Measurements from ENCODE around the gene FBXO46.
A peak's percentile ranks its signal among the peaks of the same experiment; 100 is the strongest.

Gene FBXO46

DNA sequence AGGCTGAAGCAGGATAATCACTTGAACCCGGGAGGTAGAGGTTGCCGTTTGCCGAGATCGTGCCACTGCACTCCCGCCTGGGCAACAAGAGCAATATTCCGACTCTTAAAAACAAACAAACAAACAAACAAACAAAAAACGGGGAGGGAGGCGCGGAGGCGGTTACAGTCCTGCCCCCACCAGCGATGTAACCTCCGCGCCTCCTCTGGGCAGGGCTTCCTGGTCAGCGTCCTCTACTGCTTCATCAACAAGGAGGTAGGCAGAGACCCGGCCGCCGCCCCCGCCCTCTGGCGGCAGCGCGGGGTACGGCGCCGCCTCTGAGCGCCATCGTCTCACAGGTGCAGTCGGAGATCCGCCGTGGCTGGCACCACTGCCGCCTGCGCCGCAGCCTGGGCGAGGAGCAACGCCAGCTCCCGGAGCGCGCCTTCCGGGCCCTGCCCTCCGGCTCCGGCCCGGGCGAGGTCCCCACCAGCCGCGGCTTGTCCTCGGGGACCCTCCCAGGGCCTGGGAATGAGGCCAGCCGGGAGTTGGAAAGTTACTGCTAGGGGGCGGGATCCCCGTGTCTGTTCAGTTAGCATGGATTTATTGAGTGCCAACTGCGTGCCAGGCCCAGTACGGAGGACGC is 49.2 kb downstream of the FBXO46 start:
- DNase-seq: peak; percentile 95

DNA sequence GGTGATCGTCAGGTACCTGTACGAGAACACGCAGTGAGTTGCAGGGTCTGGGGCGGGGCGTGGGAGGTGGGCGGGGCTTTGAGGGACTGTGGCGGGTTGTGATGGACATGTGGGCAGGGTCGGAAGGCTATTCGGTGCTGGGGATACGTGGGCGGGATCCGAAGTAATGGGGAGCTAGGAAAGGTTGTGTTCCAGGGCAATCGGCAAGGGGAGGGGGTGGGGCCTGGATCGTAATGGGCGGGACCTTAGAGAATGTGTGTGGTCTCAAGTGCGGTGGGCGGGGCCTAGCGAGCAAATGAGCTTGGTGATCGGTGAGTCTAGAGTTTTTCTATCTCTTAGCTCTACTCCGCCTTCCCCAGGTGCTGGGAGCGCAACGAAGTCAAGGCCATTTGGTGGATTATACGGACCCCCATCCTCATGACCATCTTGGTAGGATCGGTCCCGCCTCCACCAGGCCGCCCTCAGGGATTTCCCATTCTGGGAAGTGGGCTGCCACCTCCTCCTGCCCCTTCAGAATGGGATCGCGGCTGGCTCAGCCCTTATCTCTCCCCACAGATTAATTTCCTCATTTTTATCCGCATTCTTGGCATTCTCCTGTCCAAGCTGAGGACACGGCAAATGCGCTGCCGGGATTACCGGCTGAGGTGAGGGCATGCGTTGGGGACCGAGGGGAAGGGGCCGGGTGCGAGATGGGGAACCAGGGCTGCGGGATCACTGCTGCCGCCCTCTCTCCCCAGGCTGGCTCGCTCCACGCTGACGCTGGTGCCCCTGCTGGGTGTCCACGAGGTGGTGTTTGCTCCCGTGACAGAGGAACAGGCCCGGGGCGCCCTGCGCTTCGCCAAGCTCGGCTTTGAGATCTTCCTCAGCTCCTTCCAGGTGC is 53.1 kb downstream of the FBXO46 start:
- DNase-seq: peak; percentile 90

GRCh38 chr19:45676851-45677263 is 53.8 kb downstream of the FBXO46 start:
- DNase-seq: no peak

- DNase-seq: no peak
Measured at GRCh38 chr19:45674946-45675345, 55.8 kb downstream of the FBXO46 start.

- DNase-seq: peak; percentile 84
Measured at GRCh38 chr19:45670670-45671453, 59.8 kb downstream of the FBXO46 start.

DNA sequence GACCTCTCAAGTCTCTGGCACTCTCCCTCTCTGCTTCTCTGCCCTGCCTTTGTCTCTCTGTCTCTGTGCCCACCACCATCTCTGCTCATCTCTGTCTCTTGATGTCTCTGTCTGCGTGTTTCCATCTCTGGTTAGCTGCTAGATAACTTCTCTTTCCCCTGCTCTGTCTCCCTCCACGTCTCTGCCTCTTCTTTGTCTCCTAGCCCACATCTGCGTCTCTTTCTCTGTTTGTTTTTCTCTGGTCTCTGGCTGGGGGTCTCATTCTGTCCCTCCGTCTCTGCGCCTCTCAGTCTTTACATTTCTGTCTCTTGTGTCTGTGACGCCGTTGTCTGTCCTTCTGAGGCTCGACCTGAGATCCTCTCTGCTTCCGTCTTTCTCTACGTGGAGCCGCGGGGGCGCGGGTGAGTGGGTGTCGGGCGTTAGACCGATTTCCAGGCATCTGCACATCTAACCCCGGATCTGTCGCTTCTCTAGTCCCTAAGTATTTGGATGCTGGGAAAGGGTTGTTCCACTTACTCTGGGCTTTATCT is 62.3 kb downstream of the FBXO46 start:
- peak; percentile 75 for DNase-seq

DNA sequence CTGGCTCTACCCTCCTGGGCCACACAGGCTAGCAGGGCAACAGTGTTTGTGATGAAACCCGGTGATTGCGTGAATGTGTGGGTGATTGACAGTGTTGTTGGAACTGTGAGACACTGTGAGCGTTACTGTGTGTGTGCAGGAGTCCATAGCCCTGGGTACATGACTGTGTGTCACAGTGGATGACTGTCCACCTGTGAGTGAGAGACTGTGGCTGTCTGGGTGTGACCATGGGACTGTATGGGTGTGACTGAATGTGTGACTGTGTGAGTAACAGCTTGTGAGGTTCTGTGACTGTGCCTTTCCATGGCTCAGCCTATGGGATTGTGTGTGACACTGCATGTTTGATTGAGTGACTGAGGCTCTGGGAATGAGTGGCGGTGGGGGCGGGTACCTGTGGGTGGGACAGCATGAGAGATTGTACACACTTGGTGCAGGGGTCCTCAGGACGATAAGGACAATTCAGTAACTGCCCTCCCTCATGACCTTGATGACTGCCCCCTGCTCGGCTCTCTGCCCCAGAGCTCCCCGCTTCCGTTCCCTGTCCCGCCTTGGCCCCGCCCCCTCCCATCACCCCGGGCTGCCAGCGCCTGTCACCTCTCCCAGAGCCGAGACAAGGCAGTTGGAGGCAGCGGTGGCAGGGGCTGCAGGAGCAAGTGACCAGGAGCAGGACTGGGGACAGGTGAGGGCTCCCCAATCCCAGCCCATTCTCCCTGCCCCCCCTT is 62.9 kb downstream of the FBXO46 start, which contains the start of gene GIPR:
Gene GIPR, plus strand, starts transcription at position 602 of the 722 bp plus-strand sequence. CDS start 1,300 bp downstream, outside the sequence.
- DNase-seq: peak; percentile 85

DNA sequence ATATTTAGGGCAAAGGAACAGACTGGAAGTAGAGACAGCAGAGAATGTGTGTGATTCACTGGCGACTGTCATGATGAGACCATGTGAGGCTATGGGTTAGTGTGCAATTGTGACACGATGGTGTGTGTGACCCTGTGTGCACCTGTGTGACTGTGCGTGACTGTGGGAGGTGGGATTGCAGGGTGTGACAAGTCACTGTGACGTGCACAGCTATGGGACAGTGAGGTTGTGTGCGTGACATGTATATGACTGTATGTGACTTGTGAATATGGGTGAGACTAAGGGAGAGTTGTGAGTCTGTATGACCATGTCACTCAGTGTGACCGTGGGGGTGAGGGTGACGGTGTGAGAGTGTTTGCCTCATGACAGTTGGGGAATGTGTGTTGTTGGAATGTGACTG is 66.1 kb downstream of the FBXO46 start:
- DNase-seq: no peak

GRCh38 chr19:45663800-45664199 is 66.9 kb downstream of the FBXO46 start:
- no peak for DNase-seq

DNA sequence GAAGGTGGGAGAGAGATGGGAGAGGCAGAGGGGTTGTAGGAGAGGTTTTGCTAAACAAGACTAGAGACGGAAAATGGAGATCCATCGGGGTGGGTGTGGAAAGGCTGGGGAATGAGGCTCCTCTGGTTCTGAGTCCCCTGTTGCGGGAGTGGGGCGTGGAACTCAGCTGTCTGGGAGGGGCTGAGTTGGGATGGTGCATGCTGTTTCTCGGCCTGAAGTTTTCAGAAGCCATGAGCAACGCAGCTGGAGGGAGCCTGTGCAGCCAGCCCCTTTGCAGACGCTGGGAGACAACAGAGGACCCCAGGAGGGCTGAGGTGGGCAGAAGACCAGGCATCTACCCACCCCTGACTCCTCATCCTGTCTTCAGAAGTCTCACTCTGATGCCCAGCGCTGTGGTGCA is 70.1 kb downstream of the FBXO46 start:
- no peak for DNase-seq

All from activated CD8-positive, alpha-beta memory T cell treated with anti-CD3 and anti-CD28 coated beads for 24 hours (primary cell).